Adipocyte (in vitro differentiated cells): Measurements from ENCODE around the gene STK32B.

Source experiments
- DNase-seq: peaks from one replicate; pipeline ENCODE4 v3.0.0-alpha.2; 2015; ENCODE audit warnings: low read depth
- H3K27me3 ChIP-seq: replicated peaks from 2 replicates; pipeline ENCODE4 v1.7.0; 2013; ENCODE audit warnings: mild to moderate bottlenecking, low read length, moderate library complexity; ENCODE audit not compliant: control insufficient read depth, insufficient read depth
- H3K36me3 ChIP-seq: 2 replicates; pipeline ENCODE4 v1.7.0; 2013; ENCODE audit warnings: low read length, mild to moderate bottlenecking, moderate library complexity; ENCODE audit not compliant: control insufficient read depth, insufficient read depth, severe bottlenecking
- H3K4me1 ChIP-seq: 2 replicates; pipeline ENCODE4 v1.7.0; 2013; ENCODE audit warnings: mild to moderate bottlenecking, low read length, moderate library complexity; ENCODE audit not compliant: control insufficient read depth, insufficient read depth
- H3K4me3 ChIP-seq: 2 replicates; pipeline ENCODE4 v1.7.0; 2013; ENCODE audit warnings: mild to moderate bottlenecking, low read length, moderate library complexity
- H3K9ac ChIP-seq: 2 replicates; pipeline ENCODE4 v1.7.0; 2013; ENCODE audit warnings: mild to moderate bottlenecking, low read length, moderate library complexity
- H3K9me3 ChIP-seq: 2 replicates; pipeline ENCODE4 v1.7.0; 2013; ENCODE audit warnings: mild to moderate bottlenecking, low read length, moderate library complexity; ENCODE audit not compliant: control insufficient read depth

The STK32B gene

DNA sequence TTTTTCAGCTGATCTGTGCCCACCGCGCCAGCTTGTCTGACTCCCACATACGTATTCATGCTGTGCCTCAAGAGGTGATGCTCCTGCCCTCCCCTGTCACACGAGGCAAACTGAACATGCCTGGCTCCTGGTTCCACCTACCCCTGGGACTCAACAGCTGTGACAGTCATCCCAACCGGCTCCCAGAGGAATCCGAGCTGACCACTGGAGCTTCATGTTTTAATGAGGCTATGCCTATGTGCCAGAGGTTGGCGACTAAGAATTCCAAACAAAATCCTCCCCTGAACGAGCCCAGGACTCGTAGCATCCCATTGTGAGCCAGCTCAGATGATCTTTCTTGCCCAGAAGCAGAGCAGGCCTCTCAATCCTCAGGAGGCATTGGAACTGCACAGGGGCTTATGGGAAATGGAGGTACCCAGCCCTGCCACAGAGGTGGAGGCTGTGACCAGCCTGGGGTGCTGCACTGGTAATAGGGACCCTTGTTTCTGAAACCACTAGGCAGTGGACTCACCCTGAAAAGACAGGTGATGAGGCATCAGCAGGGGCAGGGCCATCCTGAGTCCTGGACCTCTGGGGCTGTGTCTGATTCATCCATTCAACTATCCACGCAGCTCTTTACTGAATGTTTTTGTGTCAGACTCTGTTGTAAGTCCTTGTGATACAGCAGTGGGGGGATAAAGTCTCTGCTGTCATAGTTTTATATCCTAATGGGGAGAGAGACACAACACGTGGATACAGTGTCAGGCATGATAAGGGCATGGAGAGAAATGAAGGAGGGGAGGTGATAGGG lies 332.1 kb downstream of the STK32B start:
- H3K36me3 ChIP-seq, result no peaks in the 10 kb centered on the region
- no peak overlapping the region for H3K4me3 ChIP-seq
- DNase-seq, result no peak
- H3K9me3 ChIP-seq, result no peaks in the 10 kb centered on the region
- peaks cover 12% of the 10 kb centered on the region for H3K4me1 ChIP-seq
- no peaks in the 10 kb centered on the region for H3K27me3 ChIP-seq
- no peak overlapping the region for H3K9ac ChIP-seq

DNA sequence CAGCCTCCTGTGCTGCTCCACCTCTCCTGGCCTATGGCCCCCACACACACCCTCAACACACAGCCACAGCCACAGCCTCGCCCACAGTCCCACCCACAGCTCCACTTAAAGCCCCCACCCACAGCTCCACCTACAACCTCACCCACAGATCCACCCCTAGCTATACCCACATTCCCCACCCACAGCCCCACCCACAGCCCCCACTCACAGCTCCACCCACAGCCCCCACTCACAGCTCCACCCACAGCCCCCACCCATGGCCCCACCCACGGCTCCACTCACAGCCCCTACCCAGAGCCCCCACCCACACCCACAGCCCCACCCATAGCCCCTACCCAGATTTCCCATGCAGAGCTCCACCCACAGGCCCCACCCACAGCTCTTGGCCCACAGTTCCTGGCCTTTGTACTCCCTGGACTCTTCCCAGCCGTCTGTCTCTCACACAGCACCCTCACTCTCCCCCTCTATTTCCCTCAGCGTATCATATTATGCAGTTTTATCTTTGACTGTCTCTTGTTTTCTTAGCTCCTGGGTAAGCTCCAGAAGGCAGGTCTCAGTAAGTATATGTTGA lies 334.5 kb downstream of the STK32B start:
- Histone ChIP-seq H3K27me3 (no peaks in the 10 kb centered on the region), H3K9me3 (peaks cover 3% of the 10 kb centered on the region), H3K4me3 (no peak overlapping the region), H3K9ac (no peak overlapping the region), H3K36me3 (no peaks in the 10 kb centered on the region), H3K4me1 (peaks cover 12% of the 10 kb centered on the region)
- DNase-seq, result no peak

DNA sequence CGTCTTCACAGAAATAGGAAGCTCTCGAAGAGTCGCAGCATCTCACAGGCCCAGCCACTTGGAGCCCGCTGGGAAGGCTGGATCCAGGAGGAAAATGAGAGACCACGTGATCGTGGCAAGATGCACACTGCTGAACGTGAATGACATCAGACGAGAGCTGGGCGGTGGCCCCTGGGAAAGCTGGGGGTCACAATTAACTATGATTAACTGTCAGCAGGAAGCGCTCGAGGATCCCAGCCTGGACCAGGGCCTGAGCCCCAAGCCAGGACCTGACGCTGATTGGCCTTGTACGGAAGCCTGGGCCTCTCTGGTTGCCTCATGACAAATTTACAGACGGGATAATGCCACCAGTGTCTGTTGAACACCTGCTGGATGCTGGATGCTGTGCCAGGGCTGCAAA lies 335.6 kb downstream of the STK32B start:
- no peak for DNase-seq

DNA sequence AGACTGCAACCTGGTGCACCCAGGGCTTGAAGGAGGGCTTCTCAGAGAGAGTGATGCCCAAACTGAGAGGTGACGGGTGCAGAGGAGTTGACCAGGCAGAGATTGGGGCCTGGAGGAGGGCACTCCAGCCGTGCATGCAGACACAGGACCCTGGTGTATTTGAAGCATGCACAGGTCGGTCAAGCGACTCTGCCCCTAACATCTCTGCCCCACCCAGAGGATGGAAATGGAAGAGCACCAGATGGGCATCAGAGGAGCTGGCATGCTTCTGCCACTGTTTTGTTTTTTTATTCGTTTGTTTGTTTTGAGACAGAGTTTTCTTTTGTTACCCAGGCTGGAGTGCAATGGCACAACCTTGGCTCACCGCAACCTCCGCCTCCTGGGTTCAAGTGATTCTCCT lies 336.2 kb downstream of the STK32B start:
- Histone ChIP-seq H3K4me1 (peaks cover 13% of the 10 kb centered on the region), H3K9ac (no peak overlapping the region), H3K36me3 (no peaks in the 10 kb centered on the region), H3K4me3 (no peak overlapping the region), H3K27me3 (no peaks in the 10 kb centered on the region), H3K9me3 (peaks cover 3% of the 10 kb centered on the region)
- no peak for DNase-seq

More for the DNA sequence above, 335.6 kb downstream of the STK32B start:
- no peaks in the 10 kb centered on the region for H3K36me3 ChIP-seq
- peaks cover 17% of the 10 kb centered on the region for H3K4me1 ChIP-seq
- no peaks in the 10 kb centered on the region for H3K27me3 ChIP-seq
- H3K9me3 ChIP-seq, result peaks cover 3% of the 10 kb centered on the region
- no peak overlapping the region for H3K9ac ChIP-seq
- no peak overlapping the region for H3K4me3 ChIP-seq

DNA sequence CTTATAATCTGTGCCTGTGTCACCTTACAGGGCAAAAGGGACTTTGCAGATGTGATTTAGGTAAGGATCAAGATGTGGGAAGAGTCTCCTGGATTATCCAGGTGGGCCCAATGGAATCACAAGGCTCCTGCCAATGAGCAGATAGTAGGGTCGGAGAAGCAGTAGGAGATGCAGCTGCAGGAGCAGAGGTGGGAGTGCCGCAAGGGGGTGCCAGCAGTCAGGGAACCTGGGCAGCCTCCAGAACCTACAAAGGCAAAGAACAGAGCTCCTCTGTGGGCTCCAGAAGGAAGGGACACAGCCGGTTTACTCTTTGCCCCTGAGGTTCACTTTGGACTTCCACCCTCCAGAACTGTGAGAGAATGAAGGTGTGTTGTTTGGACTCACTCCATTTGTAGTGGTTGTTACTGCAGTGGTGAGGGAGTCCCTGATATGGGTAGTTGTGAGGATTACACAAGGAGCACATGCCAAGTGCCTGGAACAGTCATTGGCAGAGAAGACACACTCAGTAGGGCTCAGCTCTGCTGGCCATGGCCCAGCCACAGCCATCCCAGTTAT lies 338.6 kb downstream of the STK32B start:
- no peak for DNase-seq
- H3K9me3 ChIP-seq, result peaks cover 3% of the 10 kb centered on the region

DNA sequence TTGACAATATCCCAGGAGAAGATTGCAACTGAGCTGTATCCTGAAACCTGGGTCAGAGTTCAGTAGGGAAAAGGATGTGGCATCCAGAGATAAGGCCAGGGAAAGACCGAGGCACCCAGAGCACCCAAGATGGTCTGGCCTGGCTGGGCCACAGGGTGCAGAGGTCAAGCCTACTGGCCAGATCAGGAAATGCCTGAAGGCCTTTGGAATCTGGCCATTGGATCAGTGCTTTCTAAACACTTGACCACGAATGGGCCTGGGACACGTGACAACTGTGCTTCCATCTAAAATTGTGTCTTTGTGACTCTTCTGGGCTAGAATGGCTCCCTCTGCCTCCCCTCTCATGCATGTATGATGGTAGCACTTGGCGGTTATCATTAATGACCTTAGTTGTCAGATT lies 340.2 kb downstream of the STK32B start:
- Histone ChIP-seq H3K36me3 (no peaks in the 10 kb centered on the region), H3K4me1 (peaks cover 8% of the 10 kb centered on the region), H3K9me3 (peaks cover 3% of the 10 kb centered on the region), H3K27me3 (no peaks in the 10 kb centered on the region), H3K9ac (no peak overlapping the region), H3K4me3 (no peak overlapping the region)
- DNase-seq, result no peak

More for the DNA sequence above, 338.6 kb downstream of the STK32B start:
- no peak overlapping the region for H3K9ac ChIP-seq
- no peaks in the 10 kb centered on the region for H3K27me3 ChIP-seq
- H3K36me3 ChIP-seq, result no peaks in the 10 kb centered on the region
- H3K4me1 ChIP-seq, result peaks cover 13% of the 10 kb centered on the region
- no peak overlapping the region for H3K4me3 ChIP-seq

DNA sequence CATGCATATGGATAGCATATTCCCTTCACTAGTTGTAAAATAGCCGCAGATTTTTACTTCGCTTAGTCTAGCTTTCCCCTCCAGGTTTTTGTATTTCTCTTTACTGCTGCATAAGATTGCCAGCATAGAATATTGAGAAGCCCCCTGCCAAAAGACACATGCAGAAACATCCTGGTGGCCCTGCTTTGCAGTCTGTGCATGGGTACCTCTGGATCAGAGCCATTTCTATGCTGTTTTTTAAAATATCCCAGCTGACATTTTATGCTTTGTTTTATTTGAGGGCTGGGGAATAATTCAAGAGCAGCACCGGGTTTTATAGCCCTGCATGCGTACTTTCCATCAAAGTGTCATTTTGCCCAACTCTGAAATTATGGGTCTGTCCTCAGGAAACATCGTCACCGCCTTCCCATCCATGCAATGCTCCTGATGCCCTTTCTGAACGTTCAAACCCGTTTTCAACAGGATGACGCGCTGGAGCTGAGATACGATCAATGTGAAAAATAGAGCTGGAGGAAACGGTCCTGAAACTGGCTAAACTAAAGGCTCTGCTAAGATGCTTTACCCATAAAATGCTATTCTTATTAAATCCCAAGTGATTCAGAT lies 342.7 kb downstream of the STK32B start:
- Histone ChIP-seq H3K4me1 (peaks cover 5% of the 10 kb centered on the region), H3K4me3 (no peak overlapping the region), H3K9ac (no peak overlapping the region), H3K9me3 (peaks cover 3% of the 10 kb centered on the region), H3K36me3 (no peaks in the 10 kb centered on the region), H3K27me3 (no peaks in the 10 kb centered on the region)
- no peak for DNase-seq

DNA sequence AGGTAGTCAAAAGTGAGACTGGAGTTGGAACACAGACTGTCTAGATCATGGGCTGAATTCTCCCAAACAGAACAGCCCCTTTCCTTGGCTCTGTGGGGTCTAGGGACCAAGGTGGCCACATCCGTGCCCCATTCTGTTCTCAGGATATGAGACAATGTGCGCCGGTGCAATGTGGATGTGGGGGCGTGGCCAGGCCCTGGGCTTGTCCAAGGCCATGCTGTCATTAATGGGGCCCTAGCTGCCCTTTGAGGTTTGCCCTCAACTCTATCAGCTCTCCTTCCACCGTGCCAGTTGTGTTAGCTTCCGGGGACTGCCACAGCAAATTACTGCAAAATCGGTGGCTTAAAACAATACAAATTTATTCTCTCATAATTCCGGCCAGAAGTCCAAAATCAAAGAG lies 344.5 kb downstream of the STK32B start:
- DNase-seq, result no peak
- H3K27me3 ChIP-seq, result no peaks in the 10 kb centered on the region
- H3K36me3 ChIP-seq, result no peaks in the 10 kb centered on the region
- H3K4me1 ChIP-seq, result peaks cover 5% of the 10 kb centered on the region
- no peak overlapping the region for H3K9ac ChIP-seq
- no peaks in the 10 kb centered on the region for H3K9me3 ChIP-seq
- no peak overlapping the region for H3K4me3 ChIP-seq

DNA sequence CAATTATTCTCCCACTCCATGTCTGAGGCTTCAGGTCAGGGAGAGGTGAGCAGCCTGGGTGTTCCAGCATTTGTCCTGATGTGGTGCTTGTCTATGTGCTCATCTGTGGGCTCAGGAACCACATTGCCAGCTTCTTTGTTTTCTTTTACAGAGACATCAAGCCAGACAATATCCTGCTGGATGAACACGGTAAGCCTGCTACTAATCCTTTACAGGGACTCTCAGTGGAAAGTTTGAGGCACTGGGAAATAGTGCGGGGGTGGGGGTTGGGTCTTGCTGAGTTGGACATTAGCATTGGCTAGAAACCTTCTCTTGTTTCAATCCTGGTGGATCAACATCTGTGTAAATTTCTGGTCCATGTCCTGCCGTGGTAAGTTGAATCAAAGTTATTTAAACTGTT lies 346.8 kb downstream of the STK32B start:
- H3K9me3 ChIP-seq, result peaks cover 7% of the 10 kb centered on the region
- H3K9ac ChIP-seq, result no peak overlapping the region
- H3K27me3 ChIP-seq, result no peaks in the 10 kb centered on the region
- peak; percentile 25 for DNase-seq
- no peaks in the 10 kb centered on the region for H3K36me3 ChIP-seq
- no peak overlapping the region for H3K4me3 ChIP-seq
- H3K4me1 ChIP-seq, result no peaks in the 10 kb centered on the region

DNA sequence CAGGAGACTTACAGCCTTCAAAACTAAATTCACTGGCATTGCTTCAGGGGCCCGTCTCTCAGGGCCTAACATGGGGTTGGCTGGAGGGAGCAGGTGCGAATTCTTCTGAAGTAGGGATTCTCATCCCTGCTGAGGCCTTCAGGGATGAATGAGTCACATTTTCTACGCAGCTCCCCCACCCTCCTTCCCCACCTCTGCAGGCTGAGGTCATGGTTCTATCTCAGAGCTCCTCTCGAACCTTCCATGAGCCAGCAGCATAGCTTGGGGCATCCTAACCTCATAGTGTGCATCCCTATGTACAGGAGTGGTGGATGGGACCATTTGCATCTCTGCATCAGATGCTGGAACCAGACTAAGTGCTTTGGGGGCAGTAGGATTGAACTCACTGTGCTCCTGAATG lies 347.8 kb downstream of the STK32B start:
- Histone ChIP-seq H3K36me3 (no peaks in the 10 kb centered on the region), H3K9ac (no peak overlapping the region), H3K27me3 (no peaks in the 10 kb centered on the region), H3K9me3 (peaks cover 7% of the 10 kb centered on the region), H3K4me1 (no peaks in the 10 kb centered on the region), H3K4me3 (no peak overlapping the region)
- no peak for DNase-seq

DNA sequence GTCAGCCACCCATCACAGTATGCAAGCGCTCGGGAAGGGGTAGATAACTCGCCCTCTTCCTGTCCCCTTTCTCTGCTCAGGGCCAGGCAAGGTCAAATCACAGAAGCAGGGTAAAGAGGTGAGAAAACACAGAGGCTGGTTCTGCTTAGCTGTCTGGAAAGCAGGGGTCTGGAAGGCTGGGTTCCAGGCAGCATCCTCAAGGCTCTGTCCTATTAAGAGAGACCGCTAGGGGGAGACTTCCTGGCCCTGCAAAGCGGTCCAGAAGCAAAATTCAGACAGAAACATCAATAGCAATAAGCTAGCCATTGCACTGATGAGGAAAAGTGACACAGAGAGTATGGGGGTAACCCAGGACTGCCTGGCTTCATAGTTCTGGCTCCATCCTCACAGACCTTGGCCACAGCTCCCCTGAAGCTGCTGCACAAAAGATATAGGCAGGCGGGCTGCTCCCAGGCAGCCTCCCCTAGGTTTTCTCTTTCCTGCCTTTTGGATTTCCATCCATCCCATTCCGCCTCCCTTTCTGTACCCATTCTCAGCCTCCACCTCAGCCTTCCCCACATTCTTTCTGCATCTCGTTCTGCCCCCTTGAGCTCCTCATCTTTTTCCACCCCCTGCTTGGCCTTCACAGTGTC lies 348.6 kb downstream of the STK32B start:
- Histone ChIP-seq H3K9ac (no peak overlapping the region), H3K9me3 (peaks cover 7% of the 10 kb centered on the region), H3K4me1 (no peaks in the 10 kb centered on the region), H3K4me3 (no peak overlapping the region), H3K36me3 (no peaks in the 10 kb centered on the region), H3K27me3 (no peaks in the 10 kb centered on the region)
- peak; percentile 68 for DNase-seq
